Lung (tissue), 10 donors: ENCODE measurements around the gene ZDHHC11B. TPM values are rescaled to one million over a fixed set of nuclear protein-coding genes. Genes with fewer than 3 reads are reported as not detected.
"Not testable (repeated sequence)": the region's sequence is repeated elsewhere in the genome, so short reads cannot be mapped to it uniquely, and the experiment has no call there.

Experiments used
- ATAC-seq: fragments of 200-7000 bp; cut with Tn5 transposase; one replicate; pipeline ENCODE4 v1.9.1; 2020; ENCODE audit warnings: moderate number of reproducible peaks; ENCODE audit not compliant: insufficient read depth, low FRiP score
- DNase-seq, 3 donors: peaks; one replicate each; pipeline ENCODE4 v3.0.0-alpha.2; 2013 to 2017
- H3K27ac ChIP-seq, 2 donors: one replicate each; pipeline ENCODE4 v1.5.1; 2013; ENCODE audit warnings: mild to moderate bottlenecking in 2 of 2, moderate library complexity in 2 of 2, control low read depth in 1 of 2, inconsistent platforms in 1 of 2, low read depth in 1 of 2, low read length in 1 of 2
- H3K27me3 ChIP-seq, 3 donors: one replicate each; pipeline ENCODE4 v1.5.1; 2013; ENCODE audit warnings: low read length in 2 of 3; ENCODE audit not compliant: control insufficient read depth in 3 of 3, insufficient read depth in 3 of 3
- H3K36me3 ChIP-seq, 4 donors: one replicate each; pipeline ENCODE4 v1.5.1; 2013; ENCODE audit warnings: low read length in 4 of 4, mild to moderate bottlenecking in 1 of 4, moderate library complexity in 1 of 4; ENCODE audit not compliant: control insufficient read depth in 4 of 4, insufficient read depth in 4 of 4
- H3K4me1 ChIP-seq, 5 donors: one replicate each; pipeline ENCODE4 v1.5.1; 2013; ENCODE audit warnings: low read length in 5 of 5, mild to moderate bottlenecking in 2 of 5, moderate library complexity in 1 of 5; ENCODE audit not compliant: control insufficient read depth in 5 of 5, insufficient read depth in 5 of 5
- H3K4me3 ChIP-seq: one replicate; pipeline ENCODE4 v1.5.1; 2013; ENCODE audit warnings: mild to moderate bottlenecking, control low read depth, moderate library complexity
- H3K9ac ChIP-seq, 2 donors: one replicate each; pipeline ENCODE4 v1.5.1; 2013; ENCODE audit warnings: low read length in 2 of 2, control low read depth in 1 of 2; ENCODE audit not compliant: insufficient read depth in 1 of 2
- H3K9me3 ChIP-seq, 4 donors: one replicate each; pipeline ENCODE4 v1.5.1; 2013; ENCODE audit warnings: low read length in 3 of 4, mild to moderate bottlenecking in 1 of 4, moderate library complexity in 1 of 4; ENCODE audit not compliant: control insufficient read depth in 4 of 4, insufficient read depth in 3 of 4
- WGBS, 2 donors: extraction: QIAGEN DNeasy Blood & Tissue Kit; methylation state at CpG; one replicate each; pipeline ENCODE4 v1.1.7; 2013; 5-methylcytosine and 5-hydroxymethylcytosine counted together
- polyA plus RNA-seq, 2 donors: library from polyadenylated mRNA; stranded (reverse); fragments of 200-250 nt; gene quantifications; one replicate each; pipeline ENCODE4 v1.2.1, GENCODE V29; 2013
- total RNA-seq, 2 donors: library from RNA; depleted of rRNA in 1 of 2; stranded (reverse); fragments of >200 nt in 1 of 2; gene quantifications; one replicate each; pipeline ENCODE4 v1.2.1, GENCODE V29; 2014 to 2021
- donor health status: Bipolar disorder and iron deficiency.
- donor health status: healthy.
- donor health status: DM: yes; HTN: yes; CAD: no.

Gene ZDHHC11B
- total and polyA plus RNA-seq, 4 donors, result 3.1 to 44.4 (median 6.0) TPM

DNA sequence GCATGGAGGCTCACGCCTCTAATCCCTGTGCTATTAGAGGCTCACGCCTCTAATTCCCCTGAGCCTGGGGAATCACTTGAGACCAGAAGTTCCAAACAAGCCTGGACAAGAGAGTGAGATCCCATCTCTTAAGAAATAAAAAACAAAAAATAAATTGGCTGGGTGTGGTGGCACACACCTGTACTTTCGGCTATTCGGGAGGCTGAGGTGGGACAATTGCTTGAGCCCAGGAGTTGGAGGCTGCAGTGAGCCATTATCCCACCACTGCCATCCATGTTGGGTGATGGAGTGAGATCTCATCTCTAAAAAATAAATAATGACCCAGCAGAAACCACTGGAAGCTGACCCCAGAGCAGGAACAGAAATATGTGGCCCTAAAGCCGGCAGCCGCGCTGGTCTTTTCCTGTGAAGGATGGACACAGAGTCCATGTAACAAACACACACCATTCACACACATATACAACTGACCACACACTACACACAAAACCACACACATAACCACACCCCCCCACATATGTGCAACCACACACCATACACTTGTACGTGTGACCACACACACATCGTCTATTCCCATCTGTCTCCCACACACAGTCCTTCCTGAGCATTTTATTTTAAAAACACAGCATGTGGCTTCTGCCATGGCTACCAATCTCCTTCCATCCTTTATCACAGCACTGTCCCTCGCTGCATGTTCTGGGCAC is 51.6 kb downstream of the ZDHHC11B start:
- not testable (repeated sequence) for DNase-seq, ATAC-seq, H3K27me3 ChIP-seq, H3K4me1 ChIP-seq, H3K4me3 ChIP-seq, H3K9ac ChIP-seq, H3K9me3 ChIP-seq, H3K27ac ChIP-seq
- WGBS, 2 donors, result 89 to 97% methylated on average over 7 of the region's 10 CpGs
- H3K36me3 ChIP-seq, result peaks cover 0 to 23% (median 0%) of the 10 kb centered on the region in 4 donors

DNA sequence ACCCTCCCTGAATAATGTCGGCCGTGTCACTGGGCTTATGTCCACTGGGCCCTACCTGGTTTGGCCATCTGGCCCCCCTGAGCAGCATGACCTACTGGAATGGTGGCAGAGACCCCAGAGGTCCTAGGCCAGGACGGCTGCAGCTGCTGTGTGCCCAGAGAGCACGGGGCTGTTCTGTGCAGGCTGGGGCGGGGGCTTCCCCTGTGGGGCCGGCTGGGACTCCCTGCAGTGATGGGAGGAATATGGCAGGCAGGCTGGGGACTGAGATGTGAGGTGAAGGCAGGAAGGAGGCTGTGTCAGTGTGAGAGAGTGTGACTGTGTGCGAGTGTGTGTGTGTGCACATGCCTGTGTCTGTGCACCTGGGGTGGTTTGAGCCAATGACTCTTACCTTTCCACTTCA is 55.3 kb downstream of the ZDHHC11B start:
- H3K27ac ChIP-seq, H3K9me3 ChIP-seq, H3K4me3 ChIP-seq, H3K9ac ChIP-seq, DNase-seq, H3K4me1 ChIP-seq, ATAC-seq, H3K27me3 ChIP-seq: not testable (repeated sequence)
- WGBS, 2 donors, result 79 to 86% methylated on average over 5 of the region's 7 CpGs
- peaks cover 0 to 23% (median 0%) of the 10 kb centered on the region in 4 donors for H3K36me3 ChIP-seq

DNA sequence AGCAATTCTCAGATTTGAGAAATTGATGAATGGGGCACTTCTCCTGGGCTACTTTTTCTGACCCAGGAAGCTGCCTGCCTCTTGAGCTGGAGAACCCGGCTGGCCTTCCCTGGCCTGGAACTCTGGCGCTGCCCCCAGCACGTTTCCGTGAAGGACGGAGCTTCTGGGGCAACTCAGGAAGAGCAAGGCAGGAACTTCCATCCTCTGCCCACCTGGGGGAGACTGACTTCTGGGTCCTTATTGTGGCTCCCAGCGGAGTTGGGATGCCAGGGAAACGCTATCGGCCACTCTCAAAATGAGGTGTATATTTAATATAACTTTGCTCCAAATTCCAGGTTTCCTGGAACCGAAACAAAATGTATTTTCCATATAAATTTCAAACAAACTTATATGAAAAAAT is 57.4 kb downstream of the ZDHHC11B start:
- not testable (repeated sequence) for H3K9me3 ChIP-seq, H3K4me1 ChIP-seq, H3K27ac ChIP-seq, H3K9ac ChIP-seq, H3K27me3 ChIP-seq, H3K4me3 ChIP-seq
- ATAC-seq (peak; percentile 82), DNase-seq (peak in 1 of 3 donors; percentile 6)
- WGBS, 2 donors, result 43 to 71% methylated on average over 4 to 7 of the region's 9 CpGs
- H3K36me3 ChIP-seq, result peaks cover 0 to 15% (median 0%) of the 10 kb centered on the region in 4 donors

DNA sequence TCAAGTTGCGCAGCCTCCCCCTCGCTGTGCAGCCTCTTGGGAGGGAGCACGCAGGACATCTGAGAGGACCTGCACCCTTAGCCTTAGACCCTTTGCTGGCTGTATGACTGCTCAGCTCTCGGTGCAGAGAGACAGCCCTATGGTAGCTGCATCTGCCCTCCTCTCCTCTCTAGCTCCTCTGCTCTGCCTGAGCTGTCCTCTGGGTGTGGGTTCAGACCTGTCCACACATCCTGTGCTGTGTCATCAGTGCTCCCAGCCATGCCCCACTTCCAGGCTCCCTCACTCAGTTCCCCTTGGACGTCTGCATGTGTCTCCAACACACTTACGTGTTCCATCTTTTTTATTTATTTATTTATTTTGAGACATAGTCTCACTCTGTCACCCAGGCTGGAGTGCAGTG is 60.7 kb downstream of the ZDHHC11B start:
- not testable (repeated sequence) for H3K36me3 ChIP-seq, DNase-seq, H3K4me1 ChIP-seq, ATAC-seq, H3K9me3 ChIP-seq, H3K27me3 ChIP-seq, H3K9ac ChIP-seq, H3K4me3 ChIP-seq, H3K27ac ChIP-seq
- WGBS, 2 donors, result 66 to 78% methylated on average over 2 of the region's 6 CpGs

DNA sequence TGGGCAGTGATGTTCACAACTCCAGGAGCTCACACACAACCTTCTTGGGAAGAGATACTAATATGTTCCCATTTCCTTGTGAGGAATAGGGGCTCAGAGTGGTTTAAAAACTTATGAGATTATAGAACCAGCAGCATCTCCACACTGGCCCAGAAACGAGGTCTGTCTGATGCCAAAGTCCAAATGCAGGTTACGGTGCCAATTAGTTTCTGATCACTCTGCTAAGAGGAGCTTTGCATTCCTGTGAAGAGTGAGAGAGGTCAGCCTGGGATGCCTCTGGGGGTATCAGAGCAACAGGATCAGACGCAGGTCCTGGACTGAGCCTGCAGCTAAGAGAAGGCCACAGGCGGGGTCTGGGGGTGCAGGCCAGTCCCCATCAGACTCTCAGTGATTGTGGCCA is 61.2 kb downstream of the ZDHHC11B start:
- H3K4me3 ChIP-seq, H3K36me3 ChIP-seq, H3K27ac ChIP-seq, ATAC-seq, H3K9ac ChIP-seq, H3K9me3 ChIP-seq, H3K27me3 ChIP-seq, H3K4me1 ChIP-seq, DNase-seq: not testable (repeated sequence)
- WGBS, 2 donors, result 75 to 100% methylated on average over 1 to 2 of the region's 4 CpGs

DNA sequence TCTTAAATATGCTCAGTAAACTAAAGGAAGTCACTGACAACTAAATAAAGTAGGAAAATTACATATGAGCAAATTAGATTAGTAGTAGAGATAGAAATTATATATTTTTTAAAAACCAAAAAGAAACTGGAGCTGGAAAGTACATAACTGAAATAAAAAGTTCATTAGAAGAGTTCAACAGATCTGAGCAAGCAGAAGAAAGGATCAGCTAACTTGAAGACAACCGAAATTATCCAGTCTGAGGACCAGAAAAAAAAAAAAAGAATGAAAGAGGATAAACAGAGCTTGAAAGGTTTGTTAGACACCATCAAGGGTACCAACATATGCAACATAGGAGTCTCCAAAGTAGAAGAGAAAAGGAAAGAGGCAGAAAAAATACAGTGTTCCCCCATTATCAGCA is 65.2 kb downstream of the ZDHHC11B start:
- H3K36me3 ChIP-seq, result peaks cover 0 to 16% (median 5%) of the 10 kb centered on the region in 4 donors
- not testable (repeated sequence) for H3K4me1 ChIP-seq, H3K4me3 ChIP-seq, ATAC-seq, DNase-seq, H3K9ac ChIP-seq, H3K9me3 ChIP-seq, H3K27me3 ChIP-seq, H3K27ac ChIP-seq
- 88% methylated on average over 1 of the region's 1 CpG for WGBS, 2 donors
